DMS79 treated with DMSO at 0.1 percent for 48 hours (cell line): ENCODE measurements around the gene NUMB.

Experiments used
- DNase-seq: peaks from one replicate; lab custom pipeline; 2025; lab: John Stamatoyannopoulos, UW

Gene NUMB

DNA sequence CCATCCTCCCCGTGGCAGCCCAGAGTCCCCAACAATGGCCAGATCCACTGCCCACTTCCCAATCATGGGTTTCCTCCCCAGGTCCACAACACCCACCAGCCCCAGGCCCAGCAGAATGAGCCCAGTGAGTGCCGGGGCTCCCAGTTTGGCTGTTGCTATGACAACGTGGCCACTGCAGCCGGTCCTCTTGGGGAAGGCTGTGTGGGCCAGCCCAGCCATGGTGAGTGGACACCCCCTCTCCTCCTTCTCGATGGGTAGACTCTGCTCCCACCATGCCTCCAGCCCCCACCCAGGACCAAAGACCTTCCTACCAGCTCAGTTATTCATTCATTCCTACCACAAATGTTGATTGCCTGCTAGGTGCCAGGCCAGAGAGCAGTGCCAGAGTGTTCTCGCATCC is 197.3 kb downstream of the NUMB start:
- no peak for DNase-seq

DNA sequence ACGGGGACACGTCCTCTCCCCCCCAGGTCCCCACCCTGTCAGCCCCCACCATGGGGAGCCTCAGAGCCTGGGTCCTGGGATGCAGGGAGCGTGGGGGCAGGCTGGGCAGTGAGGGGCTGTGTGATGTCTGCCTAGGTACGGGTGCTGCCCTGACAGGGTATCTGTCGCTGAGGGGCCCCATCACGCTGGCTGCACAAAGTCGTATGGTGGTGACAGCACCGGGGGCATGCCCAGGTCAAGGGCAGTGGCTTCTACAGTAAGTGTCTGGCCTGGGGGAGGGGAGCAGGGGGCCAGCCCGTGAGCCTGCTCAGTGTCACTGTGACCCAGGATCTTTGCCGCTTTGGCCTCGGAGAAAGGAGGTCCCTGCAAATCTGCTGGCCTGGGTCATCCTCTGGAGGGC is 197.8 kb downstream of the NUMB start:
- no peak for DNase-seq

- DNase-seq: no peak
These were observed 198.5 kb downstream of the NUMB start for GRCh38 chr14:73259837-73260236.

DNA sequence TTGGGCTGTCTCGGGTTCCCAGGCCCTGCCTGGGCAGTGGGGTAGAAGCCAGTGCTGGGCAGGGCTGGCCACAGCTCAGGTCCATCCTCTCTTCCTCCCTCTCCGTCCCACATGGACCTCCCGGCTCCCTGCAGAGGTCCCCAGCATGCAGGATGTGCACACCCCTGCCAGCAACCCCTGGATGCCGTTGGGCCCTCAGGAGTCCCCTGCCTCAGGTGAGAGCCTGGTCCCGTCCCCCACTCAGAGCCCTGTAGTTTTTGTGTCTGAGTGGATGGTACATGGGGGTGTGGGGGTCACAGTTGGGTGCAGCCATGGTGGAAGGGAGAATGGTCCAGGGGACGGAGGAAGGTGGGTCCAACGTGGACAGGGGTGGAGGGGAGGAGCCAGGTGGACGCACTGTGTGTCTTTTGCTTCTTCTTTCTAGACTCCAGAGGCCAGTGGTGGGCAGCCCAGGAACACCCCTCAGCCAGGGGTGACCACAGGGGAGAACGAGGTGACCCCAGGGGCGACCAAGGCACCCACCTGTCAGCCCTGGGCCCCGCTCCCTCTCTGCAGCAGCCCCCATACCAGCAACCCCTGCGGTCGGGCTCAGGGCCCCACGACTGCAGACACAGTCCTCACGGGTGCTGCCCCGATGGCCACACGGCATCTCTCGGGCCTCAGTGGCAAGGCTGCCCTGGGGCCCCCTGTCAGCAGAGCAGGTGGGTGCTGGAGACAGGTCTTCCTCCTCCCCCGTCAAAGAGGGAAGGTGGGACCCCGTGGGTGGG is 199.3 kb downstream of the NUMB start:
- DNase-seq: no peak

DNA sequence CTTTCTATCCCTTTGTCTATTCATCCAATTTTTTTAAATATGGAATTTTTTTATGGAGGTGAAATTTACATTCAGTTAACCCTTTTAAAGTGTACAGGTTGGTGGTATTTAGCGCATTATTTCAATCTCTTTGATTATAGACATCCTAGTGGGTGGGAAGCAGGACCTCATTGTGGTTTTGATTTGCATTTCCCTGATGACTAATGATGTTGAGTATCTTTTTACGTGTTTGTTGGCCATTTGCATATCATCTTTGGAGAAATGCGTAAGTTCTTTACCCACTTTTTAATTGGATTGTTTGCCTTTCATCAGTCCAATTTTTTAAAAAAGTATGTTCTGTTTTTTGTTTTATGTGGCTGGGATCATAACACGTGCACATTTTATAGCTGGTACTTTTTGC is 200.3 kb downstream of the NUMB start:
- no peak for DNase-seq

DNA sequence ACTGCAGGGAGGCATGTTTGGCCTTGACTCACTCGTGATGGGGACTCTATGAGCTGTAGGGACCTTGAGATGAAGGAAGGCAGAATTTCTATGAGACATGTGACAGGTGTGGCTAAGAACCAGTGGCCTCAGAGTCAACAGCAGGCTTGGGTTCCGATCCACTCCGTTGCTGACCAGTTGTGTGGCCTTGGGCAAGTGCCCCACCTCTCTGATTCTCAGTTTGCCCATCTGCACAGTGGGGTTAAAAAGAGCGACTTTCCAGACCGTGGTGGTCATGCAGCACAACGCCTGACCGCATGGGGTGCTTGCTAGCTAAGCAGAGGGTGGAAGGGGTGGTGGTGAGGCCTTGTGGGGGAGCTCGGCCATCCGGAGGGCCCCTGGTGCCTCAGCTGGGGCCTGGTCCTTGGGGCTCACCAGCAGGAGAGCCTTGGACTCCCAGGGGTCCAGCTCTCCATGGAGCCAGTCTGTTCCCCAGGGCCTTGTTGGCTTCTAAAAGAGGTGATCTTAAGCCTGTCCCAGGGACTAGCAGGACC is 202.6 kb downstream of the NUMB start:
- DNase-seq: no peak

DNA sequence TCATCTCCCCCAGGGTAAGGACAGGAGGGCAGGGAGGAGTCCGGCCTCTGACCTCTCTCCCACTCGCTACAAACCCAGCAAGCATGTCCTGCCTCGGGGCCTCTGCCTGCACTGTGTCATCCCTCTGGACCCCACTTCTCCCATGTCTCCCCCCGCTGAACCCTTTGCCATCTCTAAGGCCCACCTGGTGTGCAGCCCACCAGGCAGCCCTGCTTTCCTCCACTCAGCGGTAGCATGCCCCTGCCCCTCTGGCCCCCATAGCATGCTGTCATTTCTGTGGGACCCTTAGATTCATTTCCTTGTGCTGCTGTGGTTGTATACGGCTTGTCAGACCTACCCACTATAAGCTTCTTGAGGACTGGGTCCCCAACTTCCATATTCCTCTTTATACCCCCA is 203.3 kb downstream of the NUMB start:
- no peak for DNase-seq

DNA sequence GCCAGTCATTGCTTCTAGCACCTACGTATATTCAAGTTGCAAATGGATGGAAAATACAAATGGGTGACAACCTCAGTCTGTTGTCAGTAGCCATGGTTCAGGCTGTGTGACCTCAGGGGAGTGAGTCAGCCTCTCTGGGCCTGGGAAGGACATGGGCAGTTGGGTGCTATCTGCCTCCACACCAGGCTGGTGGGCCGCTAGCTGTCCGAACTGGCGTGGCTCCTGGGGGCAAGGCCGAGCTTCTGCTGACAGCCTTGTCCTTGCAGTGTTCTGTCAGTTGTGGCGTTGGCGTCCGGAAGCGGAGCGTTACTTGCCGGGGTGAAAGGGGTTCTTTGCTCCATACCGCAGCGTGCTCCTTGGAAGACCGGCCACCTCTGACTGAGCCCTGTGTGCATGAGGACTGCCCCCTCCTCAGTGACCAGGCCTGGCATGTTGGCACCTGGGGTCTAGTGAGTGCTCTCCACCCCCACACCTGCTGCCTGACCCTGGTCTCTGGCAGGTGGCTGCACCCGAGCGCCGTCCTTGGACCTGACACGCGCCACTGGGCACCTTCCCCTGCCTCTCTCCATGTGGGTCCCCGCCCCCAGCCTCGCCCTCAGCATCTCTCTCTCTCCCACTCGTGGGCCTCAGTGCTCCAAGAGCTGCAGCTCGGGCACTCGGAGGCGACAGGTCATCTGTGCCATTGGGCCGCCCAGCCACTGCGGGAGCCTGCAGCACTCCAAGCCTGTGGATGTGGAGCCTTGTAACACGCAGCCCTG is 203.9 kb downstream of the NUMB start:
- DNase-seq: no peak

GRCh38 chr14:73253721-73254120 is 204.6 kb downstream of the NUMB start:
- DNase-seq: no peak

GRCh38 chr14:73253323-73253610 is 205.1 kb downstream of the NUMB start:
- DNase-seq: no peak

DNA sequence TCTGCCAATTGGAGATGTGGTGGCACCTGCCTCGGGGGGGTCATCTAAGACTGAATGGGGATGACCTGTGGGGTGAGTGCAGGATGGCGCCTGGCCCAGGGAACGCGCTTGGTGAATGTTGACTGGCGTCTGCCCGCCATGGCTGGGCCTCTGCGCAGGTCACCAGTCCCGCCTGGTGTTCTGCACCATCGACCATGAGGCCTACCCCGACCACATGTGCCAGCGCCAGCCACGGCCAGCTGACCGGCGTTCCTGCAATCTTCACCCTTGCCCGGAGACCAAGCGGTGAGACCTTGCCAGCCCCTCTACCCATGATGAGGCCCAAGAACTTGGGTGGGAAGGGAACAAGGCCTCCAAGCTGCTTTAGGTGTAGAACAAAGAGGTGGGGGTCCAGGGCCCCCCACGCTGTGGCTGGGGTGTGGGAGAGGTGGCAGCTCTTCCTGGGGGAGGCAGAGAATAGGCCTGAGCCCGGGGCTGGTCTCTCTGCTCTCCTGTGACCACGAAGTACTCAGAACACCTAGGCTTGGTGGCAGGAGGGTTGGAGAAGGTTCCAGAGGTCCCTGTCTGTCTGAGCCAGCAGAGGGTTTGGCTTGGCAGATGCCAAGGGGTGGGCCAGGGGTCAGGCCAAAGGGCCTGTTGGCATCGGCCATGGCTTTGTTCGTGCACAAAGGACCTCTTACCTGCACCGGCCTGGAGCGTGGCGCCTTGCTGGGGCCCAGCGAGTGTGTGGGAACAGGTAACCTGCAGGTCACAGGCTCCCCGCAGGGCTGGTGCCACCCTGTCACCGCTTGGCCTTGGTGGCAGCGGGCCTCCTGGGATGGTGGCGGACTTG is 205.6 kb downstream of the NUMB start:
- DNase-seq: no peak

DNA sequence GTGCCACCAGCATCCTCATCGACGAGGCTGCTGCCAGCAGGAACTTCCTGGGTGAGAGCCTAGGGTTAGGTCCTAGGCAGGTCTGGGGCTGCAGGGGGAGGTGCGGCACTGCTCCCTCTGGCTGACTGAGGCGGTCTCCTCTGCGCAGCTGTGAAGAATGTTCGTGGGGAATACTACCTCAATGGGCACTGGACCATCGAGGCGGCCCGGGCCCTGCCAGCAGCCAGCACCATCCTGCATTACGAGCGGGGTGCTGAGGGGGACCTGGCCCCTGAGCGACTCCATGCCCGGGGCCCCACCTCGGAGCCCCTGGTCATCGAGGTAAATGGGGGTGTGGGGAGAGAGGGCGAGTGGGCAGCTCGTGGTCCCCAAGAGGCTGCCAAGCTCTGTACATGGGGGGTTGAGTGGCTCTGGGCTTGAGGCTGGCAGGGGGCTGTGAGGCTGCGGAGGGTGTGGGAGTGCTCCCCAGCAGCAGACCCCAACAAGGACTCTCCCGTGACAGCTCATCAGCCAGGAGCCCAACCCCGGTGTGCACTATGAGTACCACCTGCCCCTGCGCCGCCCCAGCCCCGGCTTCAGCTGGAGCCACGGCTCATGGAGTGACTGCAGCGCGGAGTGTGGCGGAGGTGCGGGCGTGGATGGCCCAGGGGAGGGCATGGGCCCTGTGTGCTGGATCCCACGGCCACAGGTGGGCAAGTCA is 206.7 kb downstream of the NUMB start:
- DNase-seq: no peak

DNA sequence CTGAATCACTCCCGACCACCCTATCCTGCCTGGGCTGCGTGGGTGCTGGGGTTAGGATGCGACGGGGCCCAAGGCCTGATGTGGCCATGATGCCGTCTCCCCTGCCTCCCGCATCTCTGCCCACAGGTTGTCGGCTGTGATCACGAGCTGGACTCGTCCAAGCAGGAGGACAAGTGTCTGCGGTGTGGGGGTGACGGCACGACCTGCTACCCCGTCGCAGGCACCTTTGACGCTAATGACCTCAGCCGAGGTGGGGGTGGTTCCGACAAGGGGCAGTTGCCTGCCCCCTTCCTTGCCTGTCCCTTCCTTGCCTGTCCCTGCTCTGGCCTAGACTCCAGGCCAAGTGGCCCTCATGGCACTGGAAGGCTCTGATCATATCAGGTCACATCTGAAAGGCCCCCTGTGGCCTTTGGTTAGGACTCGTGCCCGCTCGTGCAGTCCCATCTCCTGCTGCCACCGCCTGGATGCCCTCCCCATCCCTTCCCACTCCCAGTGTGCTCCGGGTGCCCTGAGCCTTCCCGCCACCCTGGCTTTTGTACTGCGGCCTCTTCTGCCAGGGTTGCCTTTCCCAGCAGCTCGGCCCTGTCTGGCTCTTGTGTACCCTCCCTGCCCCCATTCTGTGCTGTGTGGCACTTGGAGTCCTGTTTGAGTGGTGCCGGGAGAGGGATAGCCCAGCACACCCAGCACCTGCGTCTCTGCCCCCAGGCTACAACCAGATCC is 207.4 kb downstream of the NUMB start:
- DNase-seq: no peak

DNA sequence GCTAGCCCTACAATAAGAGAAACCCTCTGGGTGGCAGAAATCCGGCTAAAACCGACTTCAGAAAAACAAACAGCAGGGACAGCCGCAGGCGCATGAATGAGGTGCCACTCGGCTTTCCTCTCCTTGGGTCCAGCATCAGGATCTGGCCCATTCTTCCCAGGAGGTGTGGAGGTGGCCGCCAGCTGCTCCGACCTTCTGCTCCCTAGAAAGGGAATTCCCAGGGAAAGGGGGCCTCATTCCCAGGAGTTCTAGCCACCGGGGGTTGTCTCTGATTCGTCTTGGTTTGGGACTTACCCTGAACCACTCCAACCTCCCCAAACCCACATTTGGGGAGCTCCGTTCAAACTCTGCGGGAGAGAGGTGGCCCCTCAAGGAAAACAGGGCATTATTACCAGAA is 208.0 kb downstream of the NUMB start:
- no peak for DNase-seq

- DNase-seq: no peak
These were observed 208.6 kb downstream of the NUMB start for GRCh38 chr14:73249564-73250316.

DNA sequence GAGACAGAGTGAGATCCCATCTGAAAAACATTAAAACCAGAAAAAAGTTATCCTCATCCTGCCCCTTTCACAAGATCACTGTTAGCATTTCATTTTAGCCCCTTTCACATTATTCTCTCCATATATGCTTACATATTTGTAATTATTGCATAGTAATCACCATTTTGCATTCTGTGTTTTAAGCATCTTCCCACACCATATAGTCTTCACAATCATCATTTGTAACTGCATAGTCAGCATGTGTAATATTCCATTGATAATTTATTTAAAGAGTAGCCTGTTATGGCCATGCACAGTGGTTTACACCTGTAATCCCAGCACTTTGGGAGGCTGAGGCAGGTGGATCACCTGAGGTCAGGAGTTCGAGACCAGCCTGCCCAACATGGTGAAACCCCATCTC is 209.2 kb downstream of the NUMB start:
- DNase-seq: no peak

DNA sequence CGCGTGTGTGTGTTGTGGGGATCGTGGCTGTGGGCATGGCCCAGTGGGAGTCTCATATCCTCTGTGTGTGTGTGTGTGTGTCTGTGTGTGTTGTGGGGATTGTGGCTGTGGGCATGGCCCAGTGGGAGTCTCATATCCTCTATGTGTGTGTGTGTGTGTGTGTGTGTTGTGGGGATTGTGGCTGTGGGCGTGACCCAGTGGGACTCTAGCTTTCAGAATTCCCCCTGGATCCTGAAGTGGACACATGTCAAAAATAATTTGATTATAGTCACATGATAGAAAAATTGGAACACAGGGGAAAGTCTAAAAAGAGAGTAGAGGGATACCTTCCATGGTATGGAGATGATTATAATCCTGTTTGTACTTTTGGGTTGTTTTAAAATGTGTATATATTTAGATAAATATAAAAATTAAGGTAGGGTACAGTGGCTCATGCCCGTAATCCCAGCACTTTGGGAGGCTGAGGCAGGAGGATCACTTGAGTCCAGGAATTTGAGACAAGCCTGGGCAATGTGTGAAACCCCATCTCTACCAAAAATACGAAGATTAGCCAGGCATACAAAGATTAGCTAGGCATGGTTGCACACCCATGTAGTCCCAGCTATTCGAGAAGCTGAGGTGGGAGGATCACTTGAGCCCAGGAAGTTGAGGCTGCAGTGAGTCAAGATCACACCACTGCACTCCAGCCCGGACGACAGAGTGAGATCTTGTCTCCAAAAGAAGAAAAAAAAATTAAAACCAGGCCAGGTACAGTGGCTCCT is 210.1 kb downstream of the NUMB start:
- DNase-seq: no peak

DNA sequence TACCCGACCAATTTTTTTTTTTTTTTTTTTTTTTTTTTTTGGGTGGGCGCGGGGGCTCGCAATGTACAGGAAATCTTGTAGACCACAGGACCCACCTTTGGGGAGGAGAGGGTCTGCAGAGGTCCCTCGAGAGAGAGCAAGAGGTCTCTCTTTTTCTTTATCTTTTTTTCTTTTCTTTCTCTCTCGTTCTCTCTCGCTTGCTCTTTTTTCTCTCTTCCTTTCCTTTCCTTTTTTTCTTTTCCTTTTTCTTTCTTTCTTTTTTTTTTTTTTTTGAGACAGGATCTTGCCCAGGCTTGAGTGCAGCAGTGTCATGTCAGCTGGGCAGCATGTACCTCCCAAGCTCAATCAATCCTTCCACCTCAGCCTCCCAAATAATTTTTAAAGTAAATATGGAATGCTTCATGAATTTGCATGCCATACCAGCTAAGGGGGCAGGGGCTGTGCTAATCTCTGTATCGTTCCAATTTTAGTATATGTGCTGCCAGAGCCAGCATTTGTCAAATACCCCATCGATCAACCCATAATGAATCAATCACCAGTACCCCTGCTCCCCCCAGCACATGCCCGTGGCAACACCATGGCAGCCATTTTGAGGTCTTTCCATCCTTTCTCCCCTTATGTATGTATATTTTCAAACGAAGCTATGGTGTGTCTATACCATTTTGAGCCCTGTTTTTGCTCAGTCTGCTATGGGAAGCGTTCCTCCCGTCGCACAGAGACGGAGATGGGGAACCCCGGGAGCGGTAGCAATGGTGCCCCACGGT is 211.8 kb downstream of the NUMB start:
- DNase-seq: no peak
